ENCODE results near the gene ATAD5. TPM values are rescaled to one million over a fixed set of nuclear protein-coding genes. Genes with fewer than 3 reads are reported as not detected.

Gene ATAD5
- 1 to 10 TPM in 1 of 2 donors, under 1 TPM in 1; 0.99 to 1.1 TPM for polyA plus RNA-seq

- Histone ChIP-seq H3K9me3 (ENCODE audit: control insufficient read depth in 2 of 2, insufficient read depth in 1 of 2, low read depth in 1 of 2, low read length in 1 of 2) (peaks cover 0 to 2% of the 10 kb centered on the region in 2 donors), H3K27me3 (ENCODE audit: control insufficient read depth in 1 of 2, insufficient read depth in 2 of 2, low read length in 2 of 2) (no peaks in the 10 kb centered on the region), H3K27ac (ENCODE audit: low read depth in 2 of 2, low read length in 1 of 2) (peak within 1 kb of the TSS in 1 of 2 donors; percentile 34), H3K36me3 (ENCODE audit: control insufficient read depth in 2 of 2, insufficient read depth in 2 of 2, low read length in 1 of 2) (no peaks in the 10 kb centered on the region), H3K4me1 (ENCODE audit: control insufficient read depth in 2 of 2, insufficient read depth in 2 of 2, low read length in 1 of 2) (no peaks in the 10 kb centered on the region), H3K4me3 (ENCODE audit: low read depth in 1 of 2, low read length in 2 of 2) (peak within 1 kb of the TSS; percentile 74 to 90)
- WGBS, 2 donors, result 1% methylated on average over 59 of the region's 59 CpGs
Measured at GRCh38 chr17:30831663-30832437, at the start of gene ATAD5. TSS of gene ATAD5 (plus strand) at chr17:30831966. CDS start at chr17:30832348, 382 bp downstream.

GRCh38 chr17:30782206-30782605, 49.6 kb upstream of the ATAD5 start:
- no peaks in the 10 kb centered on the region for H3K36me3 ChIP-seq (ENCODE audit: control insufficient read depth in 2 of 2, insufficient read depth in 2 of 2, low read length in 1 of 2)

GRCh38 chr17:30788918-30789317, 42.8 kb upstream of the ATAD5 start:
- H3K27me3 ChIP-seq (ENCODE audit: control insufficient read depth in 1 of 2, insufficient read depth in 2 of 2, low read length in 2 of 2), result no peaks in the 10 kb centered on the region
- H3K4me1 ChIP-seq (ENCODE audit: control insufficient read depth in 2 of 2, insufficient read depth in 2 of 2, low read length in 1 of 2), result no peaks in the 10 kb centered on the region
- no peak overlapping the region for H3K27ac ChIP-seq (ENCODE audit: low read depth in 2 of 2, low read length in 1 of 2)
- peaks cover 0 to 4% of the 10 kb centered on the region in 2 donors for H3K36me3 ChIP-seq (ENCODE audit: control insufficient read depth in 2 of 2, insufficient read depth in 2 of 2, low read length in 1 of 2)
- WGBS, 2 donors, result 90 to 94% methylated on average over 2 of the region's 2 CpGs
- no peaks in the 10 kb centered on the region for H3K9me3 ChIP-seq (ENCODE audit: control insufficient read depth in 2 of 2, insufficient read depth in 1 of 2, low read depth in 1 of 2, low read length in 1 of 2)
- no peak overlapping the region for H3K4me3 ChIP-seq (ENCODE audit: low read depth in 1 of 2, low read length in 2 of 2)

More at GRCh38 chr17:30782206-30782605, 49.6 kb upstream of the ATAD5 start:
- no peaks in the 10 kb centered on the region for H3K4me1 ChIP-seq (ENCODE audit: control insufficient read depth in 2 of 2, insufficient read depth in 2 of 2, low read length in 1 of 2)
- no peak overlapping the region for H3K4me3 ChIP-seq (ENCODE audit: low read depth in 1 of 2, low read length in 2 of 2)
- H3K27ac ChIP-seq (ENCODE audit: low read depth in 2 of 2, low read length in 1 of 2), result no peak overlapping the region
- WGBS, 2 donors, result 85 to 87% methylated on average over 2 of the region's 2 CpGs
- H3K9me3 ChIP-seq (ENCODE audit: control insufficient read depth in 2 of 2, insufficient read depth in 1 of 2, low read depth in 1 of 2, low read length in 1 of 2), result no peaks in the 10 kb centered on the region
- H3K27me3 ChIP-seq (ENCODE audit: control insufficient read depth in 1 of 2, insufficient read depth in 2 of 2, low read length in 2 of 2), result no peaks in the 10 kb centered on the region

GRCh38 chr17:30790279-30790678, 41.5 kb upstream of the ATAD5 start:
- no peak overlapping the region for H3K4me3 ChIP-seq (ENCODE audit: low read depth in 1 of 2, low read length in 2 of 2)
- no peaks in the 10 kb centered on the region for H3K9me3 ChIP-seq (ENCODE audit: control insufficient read depth in 2 of 2, insufficient read depth in 1 of 2, low read depth in 1 of 2, low read length in 1 of 2)
- no peaks in the 10 kb centered on the region for H3K4me1 ChIP-seq (ENCODE audit: control insufficient read depth in 2 of 2, insufficient read depth in 2 of 2, low read length in 1 of 2)
- WGBS, 2 donors, result 71 to 78% methylated on average over 2 of the region's 2 CpGs
- H3K27ac ChIP-seq (ENCODE audit: low read depth in 2 of 2, low read length in 1 of 2), result no peak overlapping the region
- H3K36me3 ChIP-seq (ENCODE audit: control insufficient read depth in 2 of 2, insufficient read depth in 2 of 2, low read length in 1 of 2), result peaks cover 0 to 4% of the 10 kb centered on the region in 2 donors
- H3K27me3 ChIP-seq (ENCODE audit: control insufficient read depth in 1 of 2, insufficient read depth in 2 of 2, low read length in 2 of 2), result no peaks in the 10 kb centered on the region

GRCh38 chr17:30793282-30793977, 38.3 kb upstream of the ATAD5 start:
- Histone ChIP-seq H3K4me3 (ENCODE audit: low read depth in 1 of 2, low read length in 2 of 2) (no peak overlapping the region), H3K27me3 (ENCODE audit: control insufficient read depth in 1 of 2, insufficient read depth in 2 of 2, low read length in 2 of 2) (no peaks in the 10 kb centered on the region), H3K36me3 (ENCODE audit: control insufficient read depth in 2 of 2, insufficient read depth in 2 of 2, low read length in 1 of 2) (peaks cover 2 to 7% of the 10 kb centered on the region in 2 donors), H3K4me1 (ENCODE audit: control insufficient read depth in 2 of 2, insufficient read depth in 2 of 2, low read length in 1 of 2) (no peaks in the 10 kb centered on the region), H3K27ac (ENCODE audit: low read depth in 2 of 2, low read length in 1 of 2) (no peak overlapping the region), H3K9me3 (ENCODE audit: control insufficient read depth in 2 of 2, insufficient read depth in 1 of 2, low read depth in 1 of 2, low read length in 1 of 2) (no peaks in the 10 kb centered on the region)
- WGBS, 2 donors, result 90 to 92% methylated on average over 9 of the region's 9 CpGs

GRCh38 chr17:30794372-30794771, 37.4 kb upstream of the ATAD5 start:
- H3K27ac ChIP-seq (ENCODE audit: low read depth in 2 of 2, low read length in 1 of 2), result no peak overlapping the region
- 74 to 79% methylated on average over 5 of the region's 5 CpGs for WGBS, 2 donors
- peaks cover 2 to 5% of the 10 kb centered on the region in 2 donors for H3K36me3 ChIP-seq (ENCODE audit: control insufficient read depth in 2 of 2, insufficient read depth in 2 of 2, low read length in 1 of 2)
- H3K27me3 ChIP-seq (ENCODE audit: control insufficient read depth in 1 of 2, insufficient read depth in 2 of 2, low read length in 2 of 2), result no peaks in the 10 kb centered on the region
- no peak overlapping the region for H3K4me3 ChIP-seq (ENCODE audit: low read depth in 1 of 2, low read length in 2 of 2)
- no peaks in the 10 kb centered on the region for H3K4me1 ChIP-seq (ENCODE audit: control insufficient read depth in 2 of 2, insufficient read depth in 2 of 2, low read length in 1 of 2)
- H3K9me3 ChIP-seq (ENCODE audit: control insufficient read depth in 2 of 2, insufficient read depth in 1 of 2, low read depth in 1 of 2, low read length in 1 of 2), result no peaks in the 10 kb centered on the region

- Histone ChIP-seq H3K4me1 (ENCODE audit: control insufficient read depth in 2 of 2, insufficient read depth in 2 of 2, low read length in 1 of 2) (no peaks in the 10 kb centered on the region), H3K4me3 (ENCODE audit: low read depth in 1 of 2, low read length in 2 of 2) (no peak overlapping the region), H3K27ac (ENCODE audit: low read depth in 2 of 2, low read length in 1 of 2) (no peak overlapping the region), H3K9me3 (ENCODE audit: control insufficient read depth in 2 of 2, insufficient read depth in 1 of 2, low read depth in 1 of 2, low read length in 1 of 2) (no peaks in the 10 kb centered on the region), H3K36me3 (ENCODE audit: control insufficient read depth in 2 of 2, insufficient read depth in 2 of 2, low read length in 1 of 2) (peaks cover 2 to 5% of the 10 kb centered on the region in 2 donors), H3K27me3 (ENCODE audit: control insufficient read depth in 1 of 2, insufficient read depth in 2 of 2, low read length in 2 of 2) (no peaks in the 10 kb centered on the region)
- 77 to 81% methylated on average over 4 of the region's 4 CpGs for WGBS, 2 donors
Measured at GRCh38 chr17:30796016-30796415, 35.8 kb upstream of the ATAD5 start.

GRCh38 chr17:30801671-30802070, 30.1 kb upstream of the ATAD5 start:
- H3K36me3 ChIP-seq (ENCODE audit: control insufficient read depth in 2 of 2, insufficient read depth in 2 of 2, low read length in 1 of 2), result peaks cover 0 to 3% of the 10 kb centered on the region in 2 donors
- no peak overlapping the region for H3K4me3 ChIP-seq (ENCODE audit: low read depth in 1 of 2, low read length in 2 of 2)
- WGBS, 2 donors, result 100% methylated on average over 1 of the region's 1 CpG
- H3K9me3 ChIP-seq (ENCODE audit: control insufficient read depth in 2 of 2, insufficient read depth in 1 of 2, low read depth in 1 of 2, low read length in 1 of 2), result no peaks in the 10 kb centered on the region
- no peak overlapping the region for H3K27ac ChIP-seq (ENCODE audit: low read depth in 2 of 2, low read length in 1 of 2)
- H3K4me1 ChIP-seq (ENCODE audit: control insufficient read depth in 2 of 2, insufficient read depth in 2 of 2, low read length in 1 of 2), result no peaks in the 10 kb centered on the region
- H3K27me3 ChIP-seq (ENCODE audit: control insufficient read depth in 1 of 2, insufficient read depth in 2 of 2, low read length in 2 of 2), result no peaks in the 10 kb centered on the region

- Histone ChIP-seq H3K9me3 (ENCODE audit: control insufficient read depth in 2 of 2, insufficient read depth in 1 of 2, low read depth in 1 of 2, low read length in 1 of 2) (no peaks in the 10 kb centered on the region), H3K4me3 (ENCODE audit: low read depth in 1 of 2, low read length in 2 of 2) (no peak overlapping the region), H3K36me3 (ENCODE audit: control insufficient read depth in 2 of 2, insufficient read depth in 2 of 2, low read length in 1 of 2) (no peaks in the 10 kb centered on the region), H3K27me3 (ENCODE audit: control insufficient read depth in 1 of 2, insufficient read depth in 2 of 2, low read length in 2 of 2) (no peaks in the 10 kb centered on the region), H3K4me1 (ENCODE audit: control insufficient read depth in 2 of 2, insufficient read depth in 2 of 2, low read length in 1 of 2) (no peaks in the 10 kb centered on the region), H3K27ac (ENCODE audit: low read depth in 2 of 2, low read length in 1 of 2) (no peak overlapping the region)
- 77 to 81% methylated on average over 2 of the region's 2 CpGs for WGBS, 2 donors
Measured at GRCh38 chr17:30805944-30806456, 25.8 kb upstream of the ATAD5 start.

Data from esophagus (tissue), 2 donors.